Fibroblast of mammary gland (primary cell): ENCODE data around the gene LMNB1.
A peak's percentile ranks its signal among the peaks of the same experiment; 100 is the strongest.
"Not testable (repeated sequence)": the region's sequence is repeated elsewhere in the genome, so short reads cannot be mapped to it uniquely, and the experiment has no call there.

Experiments
- DNase-seq: peaks from one replicate; pipeline ENCODE4 v3.0.0-alpha.2; 2010; ENCODE audit warnings: low read depth
- H3K4me3 ChIP-seq: 2 replicates; pipeline ENCODE4 v1.5.1; 2011; ENCODE audit warnings: low read depth, mild to moderate bottlenecking, low read length, moderate library complexity; ENCODE audit not compliant: control insufficient read depth
- TF ChIP-seq, protein P1 (sequence below): conservative IDR thresholded peaks from 2 replicates; pipeline ENCODE4 v1.5.1; 2011; ENCODE audit warnings: low read depth, low read length, inconsistent platforms; ENCODE audit not compliant: control insufficient read depth, insufficient read depth

LMNB1 gene

DNA sequence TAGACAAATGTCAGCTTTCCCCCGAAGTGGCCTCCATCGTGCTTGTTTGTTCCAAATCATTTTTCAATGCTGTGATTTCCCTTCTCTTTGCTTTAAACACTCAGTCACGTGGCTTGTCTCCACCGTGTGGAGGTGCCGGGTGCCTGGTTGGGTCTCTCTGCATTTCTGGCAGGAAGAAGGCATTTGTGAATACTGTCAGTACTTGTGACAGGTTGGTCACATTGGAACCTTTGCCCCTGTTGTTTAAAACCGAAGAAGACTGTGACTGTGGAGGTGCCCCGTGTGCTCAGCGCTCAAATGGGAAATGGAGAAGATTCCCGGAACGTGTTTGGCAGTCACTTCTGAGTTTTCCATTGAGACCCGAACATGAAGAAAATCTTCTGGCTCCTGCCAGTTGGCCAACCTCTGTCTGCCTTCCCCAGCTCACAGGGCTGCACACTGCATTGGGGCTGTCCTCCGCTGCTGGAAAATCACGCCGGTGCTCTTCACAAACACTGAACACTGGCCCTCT, 74.6 kb downstream of the LMNB1 start:
- TF ChIP-seq, protein P1, sequence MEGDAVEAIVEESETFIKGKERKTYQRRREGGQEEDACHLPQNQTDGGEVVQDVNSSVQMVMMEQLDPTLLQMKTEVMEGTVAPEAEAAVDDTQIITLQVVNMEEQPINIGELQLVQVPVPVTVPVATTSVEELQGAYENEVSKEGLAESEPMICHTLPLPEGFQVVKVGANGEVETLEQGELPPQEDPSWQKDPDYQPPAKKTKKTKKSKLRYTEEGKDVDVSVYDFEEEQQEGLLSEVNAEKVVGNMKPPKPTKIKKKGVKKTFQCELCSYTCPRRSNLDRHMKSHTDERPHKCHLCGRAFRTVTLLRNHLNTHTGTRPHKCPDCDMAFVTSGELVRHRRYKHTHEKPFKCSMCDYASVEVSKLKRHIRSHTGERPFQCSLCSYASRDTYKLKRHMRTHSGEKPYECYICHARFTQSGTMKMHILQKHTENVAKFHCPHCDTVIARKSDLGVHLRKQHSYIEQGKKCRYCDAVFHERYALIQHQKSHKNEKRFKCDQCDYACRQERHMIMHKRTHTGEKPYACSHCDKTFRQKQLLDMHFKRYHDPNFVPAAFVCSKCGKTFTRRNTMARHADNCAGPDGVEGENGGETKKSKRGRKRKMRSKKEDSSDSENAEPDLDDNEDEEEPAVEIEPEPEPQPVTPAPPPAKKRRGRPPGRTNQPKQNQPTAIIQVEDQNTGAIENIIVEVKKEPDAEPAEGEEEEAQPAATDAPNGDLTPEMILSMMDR, result no peak
- DNase-seq, result no peak
- no peak overlapping the region for H3K4me3 ChIP-seq

DNA sequence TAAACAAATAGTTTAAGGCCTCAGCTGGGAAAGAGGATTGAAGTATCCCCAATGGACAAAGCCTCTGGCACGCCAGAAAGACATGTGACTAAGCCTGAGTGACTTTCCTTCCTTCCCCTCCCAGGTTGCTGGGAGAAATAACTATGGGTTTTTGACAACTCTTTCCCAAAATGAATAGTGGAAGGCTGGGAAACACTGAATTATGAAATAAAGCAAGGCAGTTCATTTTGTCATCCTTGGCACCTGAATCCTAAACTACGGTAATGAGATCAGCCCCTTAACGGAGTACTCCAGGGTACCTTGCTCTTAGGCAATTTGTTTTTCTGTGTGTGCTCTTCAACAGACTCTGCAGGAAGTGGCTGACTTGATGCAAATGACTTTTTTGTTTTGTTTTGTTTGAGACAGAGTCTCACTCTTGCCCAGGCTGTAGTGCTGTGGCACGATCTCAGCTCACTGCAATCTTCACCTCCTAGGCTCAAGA, 75.2 kb downstream of the LMNB1 start:
- TF ChIP-seq, protein P1, result no peak
- peak; percentile 66 for DNase-seq
- H3K4me3 ChIP-seq, result no peak overlapping the region

DNA sequence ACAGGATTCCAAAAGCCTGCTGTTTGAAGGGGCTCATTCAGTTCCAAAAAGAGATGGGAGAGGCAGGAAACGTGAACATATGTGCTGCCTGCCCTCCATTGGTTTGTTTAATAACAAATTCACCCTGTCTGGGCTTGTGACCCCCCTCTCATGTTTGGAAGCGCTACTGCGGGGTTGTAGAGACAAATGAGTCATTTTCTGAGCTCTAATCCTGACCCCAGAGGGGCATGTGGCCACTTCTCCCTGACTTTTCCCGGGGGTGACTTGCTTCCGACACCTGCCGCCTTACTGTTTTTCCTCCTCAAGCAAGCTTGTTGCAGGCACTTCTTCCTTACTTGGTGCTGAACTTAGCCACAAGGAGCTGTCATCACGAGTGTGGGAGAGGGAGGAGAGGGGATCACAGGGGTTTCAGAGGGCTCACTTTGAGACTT, 75.9 kb downstream of the LMNB1 start:
- no peak for DNase-seq
- TF ChIP-seq, protein P1, result no peak
- H3K4me3 ChIP-seq, result no peak overlapping the region

DNA sequence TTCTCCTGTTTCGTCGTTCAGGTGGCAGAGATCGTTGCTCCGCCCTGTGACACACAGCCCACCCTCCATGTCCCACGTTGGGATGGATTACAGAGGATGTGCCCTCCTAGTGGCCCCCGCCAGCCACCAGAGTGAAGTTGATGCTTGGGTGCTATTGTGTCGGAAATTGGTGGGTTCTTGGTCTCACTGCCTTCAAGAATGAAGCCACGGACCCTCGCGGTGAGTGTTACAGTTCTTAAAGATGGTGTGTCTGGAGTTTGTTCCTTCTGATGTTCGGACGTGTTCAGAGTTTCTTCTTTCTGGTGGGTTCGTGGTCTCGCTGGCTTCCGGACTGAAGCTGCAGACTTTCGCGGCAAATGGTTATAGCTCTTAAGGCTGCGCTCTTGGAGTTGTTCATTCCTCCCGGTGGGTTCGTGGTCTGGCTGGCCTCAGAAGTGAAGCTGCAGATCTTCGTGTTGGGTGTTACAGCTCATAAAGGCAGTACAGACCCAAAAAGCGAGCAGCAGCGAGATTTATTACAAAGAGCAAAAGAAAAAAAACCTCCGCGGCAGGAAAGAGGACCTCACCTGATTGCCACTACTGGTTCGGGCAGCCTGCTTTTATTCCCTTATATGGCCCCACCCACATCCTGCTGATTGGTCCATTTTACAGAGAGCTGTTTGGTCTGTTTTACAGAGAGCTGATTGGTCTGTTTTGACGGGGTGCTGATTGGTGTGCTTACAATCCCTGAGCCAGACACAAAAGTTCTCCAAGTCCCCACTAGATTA, 76.8 kb downstream of the LMNB1 start:
- H3K4me3 ChIP-seq, DNase-seq: not testable (repeated sequence)

GRCh38 chr5:126854526-126855110, 77.7 kb downstream of the LMNB1 start:
- TF ChIP-seq, protein P1, result no peak
- H3K4me3 ChIP-seq, result no peak overlapping the region
- no peak for DNase-seq

GRCh38 chr5:126855266-126855665, 78.3 kb downstream of the LMNB1 start:
- no peak overlapping the region for H3K4me3 ChIP-seq
- TF ChIP-seq, protein P1, result no peak
- no peak for DNase-seq
